Right ventricle myocardium superior (tissue), 1 donor: ENCODE data around the gene RHOD. TPM values are rescaled to one million over a fixed set of nuclear protein-coding genes. Genes with fewer than 3 reads are reported as not detected.

Experiments used
- ATAC-seq: fragments of 200-7000 bp; cut with Tn5 transposase; one replicate; pipeline ENCODE4 v1.9.1; 2020; ENCODE audit warnings: mild to moderate bottlenecking; ENCODE audit not compliant: poor library complexity
- DNase-seq: peaks from one replicate; pipeline ENCODE4 v3.0.0-alpha.2; 2020
- intact Hi-C: fragments of 100-400 bp; cut with DNase I; formaldehyde crosslinking; loops from one replicate; pipeline ENCODE4 v1.11.2; 2022
- total RNA-seq: library from RNA; stranded (reverse); fragmentation: NEBNext Ultra II Directional; extraction: Animal tissue kit (Norgen Biotek cat#: 25700); gene quantifications from one replicate; pipeline ENCODE4 v1.2.1, GENCODE V29; 2021
- donor health status: DM: no; HTN: yes; CAD: no; lungs with severe emphysema.

Gene RHOD
- total RNA-seq, 1 donor from 2014 or later, result 66.8 TPM

- DNase-seq (peak; percentile 85), ATAC-seq (peak; percentile 73)
- intact Hi-C loops, result no loop called here
These were observed 1.7 kb upstream of the RHOD start for GRCh38 chr11:67054836-67055523.

GRCh38 chr11:67055812-67056211 lies 835 bp upstream of the RHOD start:
- DNase-seq, result no peak
- peak; percentile 16 for ATAC-seq
- intact Hi-C loops, result no loop called here

- intact Hi-C loops, result no loop called here
- no peak for DNase-seq
- ATAC-seq, result peak; percentile 41
These were observed 592 bp downstream of the RHOD start for GRCh38 chr11:67057205-67057672.

DNA sequence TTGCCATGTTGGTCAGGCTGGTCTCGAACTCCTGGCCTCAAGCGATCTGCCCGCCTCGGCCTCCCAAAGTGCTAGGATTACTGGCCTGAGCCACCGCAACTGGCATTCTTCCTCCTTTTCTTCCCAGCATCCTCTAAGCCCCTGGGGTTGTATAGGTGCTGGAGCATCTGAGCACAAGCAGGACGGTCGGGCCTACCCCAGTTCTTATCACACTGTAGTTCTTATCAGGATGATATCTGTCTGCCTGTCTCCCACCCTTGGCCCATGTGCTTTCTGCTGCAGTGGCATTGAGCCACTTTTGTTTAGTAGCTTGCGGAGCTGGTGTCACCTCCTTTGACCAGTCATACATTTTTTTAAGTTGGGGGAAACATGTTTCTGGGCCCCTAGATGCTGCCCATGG lies 1.9 kb downstream of the RHOD start:
- DNase-seq (no peak), ATAC-seq (no peak)
- intact Hi-C loops, result no loop called here

- intact Hi-C loops, result no loop called here
- ATAC-seq, result no peak
- no peak for DNase-seq
These were observed 3.0 kb downstream of the RHOD start for GRCh38 chr11:67059671-67060070.

- DNase-seq, result no peak
- no peak for ATAC-seq
- intact Hi-C loops, result no loop called here
These were observed 3.5 kb downstream of the RHOD start for GRCh38 chr11:67060111-67060522.

GRCh38 chr11:67062526-67063373 lies 6.1 kb downstream of the RHOD start:
- DNase-seq (no peak), ATAC-seq (no peak)
- intact Hi-C loops, result no loop called here

DNA sequence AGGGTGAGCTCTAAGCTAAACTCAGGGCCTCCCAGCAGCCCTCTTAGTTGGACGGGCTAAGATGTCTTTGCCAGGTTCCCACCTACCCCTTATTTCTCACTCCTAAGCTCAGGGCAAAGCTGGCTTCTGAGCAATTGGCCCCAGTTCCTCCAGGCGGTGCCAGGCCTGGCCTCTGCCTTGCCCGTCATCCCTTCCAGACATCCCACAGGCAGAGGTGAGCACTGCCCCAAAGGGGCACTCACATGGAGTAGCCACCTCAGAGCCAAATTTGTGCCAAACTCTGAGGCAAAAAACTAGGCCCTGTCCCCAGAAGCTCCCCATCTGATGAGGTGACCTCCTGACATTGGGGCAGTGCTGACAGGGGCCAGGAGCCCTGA lies 9.7 kb downstream of the RHOD start:
- intact Hi-C loops, result no loop called here
- DNase-seq (no peak), ATAC-seq (peak; percentile 69)

DNA sequence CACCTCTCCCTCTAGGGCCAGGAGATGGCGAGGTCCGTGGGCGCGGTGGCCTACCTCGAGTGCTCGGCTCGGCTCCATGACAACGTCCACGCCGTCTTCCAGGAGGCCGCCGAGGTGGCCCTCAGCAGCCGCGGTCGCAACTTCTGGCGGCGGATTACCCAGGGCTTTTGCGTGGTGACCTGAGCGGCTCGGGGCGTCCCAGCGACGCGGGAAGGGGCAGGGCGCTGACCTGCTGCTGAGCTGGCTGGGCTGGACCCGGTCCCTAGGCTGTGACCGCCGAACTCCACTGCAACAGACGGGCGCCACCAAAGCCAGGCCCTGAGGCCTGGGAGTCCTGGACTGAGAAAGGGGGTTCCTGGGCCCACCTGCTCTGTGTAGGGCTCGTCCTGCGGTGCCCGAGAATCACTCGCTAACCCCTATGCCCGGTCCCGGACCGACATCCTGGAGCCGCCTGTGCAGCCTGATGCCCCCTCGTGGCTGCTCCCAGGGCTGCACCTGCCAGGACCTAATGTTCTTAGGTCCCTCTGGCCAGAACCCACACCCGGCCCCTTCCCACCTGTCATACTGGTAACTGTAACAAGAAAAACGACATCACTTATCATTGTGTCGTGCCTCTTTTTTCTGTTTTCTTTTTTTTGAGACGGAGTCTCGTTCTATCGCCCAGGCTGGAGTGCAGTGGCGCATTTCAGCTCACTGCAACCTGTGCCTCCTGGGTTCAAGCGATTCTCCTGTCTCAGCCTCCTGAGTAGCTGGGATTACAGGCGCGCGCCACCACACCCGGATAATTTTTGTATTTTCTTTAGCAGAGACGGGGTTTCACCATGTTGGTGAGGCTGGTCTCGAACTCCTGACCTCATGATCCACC lies 15.0 kb downstream of the RHOD start:
- intact Hi-C loops, result no loop called here
- peak; percentile 90 for DNase-seq

DNA sequence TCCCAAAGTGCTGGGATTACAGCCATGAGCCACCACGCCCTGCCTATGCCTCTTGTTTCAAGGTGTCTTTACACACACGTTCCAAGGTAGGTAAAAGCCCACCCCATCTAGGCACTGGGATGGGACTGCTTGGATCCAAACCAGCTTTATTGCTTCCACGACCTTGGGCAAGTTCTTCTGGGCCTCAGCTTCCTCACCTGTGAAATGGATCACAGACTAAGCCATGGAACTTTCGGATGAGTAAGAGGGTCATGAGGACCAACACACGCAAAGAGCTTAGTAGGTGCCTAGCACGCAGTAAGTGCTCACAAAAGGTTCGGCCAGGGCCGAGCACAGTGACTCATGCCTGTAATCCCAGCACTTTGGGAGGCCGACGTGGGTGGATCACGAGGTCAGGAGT lies 15.6 kb downstream of the RHOD start:
- intact Hi-C loops, result no loop called here
- ATAC-seq, result no peak
- no peak for DNase-seq

More for the DNA sequence above, 15.0 kb downstream of the RHOD start:
- ATAC-seq, result peak; percentile 86

DNA sequence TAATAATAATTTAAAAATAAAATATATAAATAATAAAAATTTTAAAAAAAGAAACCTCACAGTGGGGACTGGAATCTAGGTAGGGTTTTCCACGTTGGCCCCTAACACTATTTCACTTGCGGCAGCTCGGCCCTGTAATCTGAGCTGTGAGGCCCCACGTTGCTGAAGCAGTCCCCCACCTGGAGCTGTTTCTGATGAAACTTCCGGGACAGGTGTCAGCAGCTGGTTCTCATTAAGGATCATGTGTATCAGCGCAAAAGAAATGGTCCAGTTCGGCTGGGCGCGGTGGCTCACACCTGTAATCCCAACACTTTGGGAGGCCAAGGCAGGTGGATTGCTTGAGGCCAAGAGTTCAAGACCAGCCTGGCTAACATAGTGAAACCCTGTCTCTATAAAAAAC lies 17.3 kb downstream of the RHOD start:
- ATAC-seq (no peak), DNase-seq (no peak)
- intact Hi-C loops, result no loop called here

- intact Hi-C loops, result no loop called here
- ATAC-seq (peak; percentile 36), DNase-seq (no peak)
These were observed 19.6 kb downstream of the RHOD start for GRCh38 chr11:67076202-67076601.

GRCh38 chr11:67079065-67079705 lies 22.5 kb downstream of the RHOD start:
- DNase-seq (no peak), ATAC-seq (no peak)
- intact Hi-C loops, result no loop called here

DNA sequence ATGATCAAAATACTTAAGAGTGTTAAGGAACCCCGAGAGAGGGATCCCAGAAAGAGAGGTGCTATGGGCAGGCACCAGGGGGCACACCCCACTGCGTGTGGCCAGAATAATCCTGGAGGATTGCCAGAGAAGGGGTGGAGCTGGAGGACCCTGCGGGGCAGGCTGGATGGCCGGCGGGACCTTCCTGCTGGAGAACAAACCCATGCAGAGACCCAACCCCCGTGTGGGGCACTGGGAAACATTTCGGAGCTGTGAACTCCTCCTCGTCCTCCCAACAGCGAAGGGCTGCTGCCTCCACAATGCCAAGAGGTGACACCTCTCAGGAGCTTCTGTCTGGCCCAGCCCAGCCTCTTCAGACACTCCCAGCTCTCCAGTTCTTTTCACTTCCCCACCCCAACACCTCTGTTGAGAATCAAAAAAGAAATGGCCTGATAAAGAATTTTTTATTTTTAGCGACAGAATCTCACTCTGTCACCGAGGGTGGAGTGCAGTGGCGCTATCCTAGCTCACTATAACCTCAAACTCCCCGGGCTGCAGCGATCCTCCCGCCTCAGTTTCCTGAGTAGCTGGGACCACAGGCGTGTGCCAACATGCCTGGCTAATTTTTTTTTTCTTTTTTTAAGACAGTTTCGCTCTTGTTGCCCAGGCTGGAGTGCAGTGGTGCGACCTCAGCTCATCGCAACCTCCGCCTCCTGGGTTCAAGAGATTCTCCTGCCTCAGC lies 25.6 kb downstream of the RHOD start:
- peak; percentile 45 for DNase-seq
- intact Hi-C loops, result loop anchor here (5.0 kb wide), 1 partner anchor 85 kb away; no protein-coding TSS in a partner anchor
- ATAC-seq, result peak; percentile 62

GRCh38 chr11:67083786-67084366 lies 27.2 kb downstream of the RHOD start:
- ATAC-seq (no peak), DNase-seq (no peak)
- intact Hi-C loops, result loop anchor here (5.0 kb wide), 1 partner anchor 83 kb away; no protein-coding TSS in a partner anchor

DNA sequence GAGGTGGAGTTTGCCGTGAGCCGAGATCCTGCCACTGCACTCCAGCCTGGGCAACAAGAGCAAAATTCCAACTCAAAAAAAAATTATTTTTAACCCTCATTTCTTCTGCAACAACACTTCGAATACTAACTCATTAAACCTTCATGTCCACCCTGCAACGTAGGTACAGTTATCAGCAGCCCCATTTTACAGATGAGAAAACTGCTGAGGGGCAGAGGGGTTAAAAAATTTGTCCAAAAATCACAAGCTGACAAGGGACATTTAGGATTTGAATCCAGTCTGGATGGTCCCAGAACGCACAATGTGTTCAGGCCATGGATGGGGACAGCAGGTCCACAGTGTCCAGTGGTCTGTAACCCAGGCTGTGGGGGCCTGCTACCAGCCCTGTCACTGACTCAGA lies 29.0 kb downstream of the RHOD start:
- DNase-seq (no peak), ATAC-seq (no peak)
- intact Hi-C loops, result no loop called here

GRCh38 chr11:67090717-67091116 lies 34.1 kb downstream of the RHOD start:
- DNase-seq, result no peak
- intact Hi-C loops, result no loop called here
- ATAC-seq, result no peak

GRCh38 chr11:67095214-67095507 lies 38.5 kb downstream of the RHOD start:
- intact Hi-C loops, result no loop called here
- no peak for ATAC-seq

More at GRCh38 chr11:67095214-67095507, 38.5 kb downstream of the RHOD start:
- DNase-seq, result no peak
